ENCODE measurements around the gene IL34.

GRCh38 chr16:70670175-70670574, 23.8 kb downstream of the IL34 start:
- TF ChIP-seq EZH2 (IDR thresholded peaks at IDR 0.05; ENCODE audit: insufficient read depth, poor library complexity, severe bottlenecking) (no peak), EZH2phosphoT487 (IDR thresholded peaks at IDR 0.05; ENCODE audit: insufficient read depth, low read depth) (no peak)
